CD4-positive, alpha-beta T cell treated with Interleukin-17A for 1 hour (primary cell): Measurements from ENCODE around the gene NUDT16.

ENCODE experiments used
- DNase-seq: peaks from one replicate; pipeline ENCODE4 v3.0.0-alpha.2; 2020

NUDT16 gene

GRCh38 chr3:131387796-131388489 lies 6.4 kb downstream of the NUDT16 start:
- no peak for DNase-seq

- no peak for DNase-seq
These were observed 6.9 kb downstream of the NUDT16 start for GRCh38 chr3:131388490-131388799.

DNA sequence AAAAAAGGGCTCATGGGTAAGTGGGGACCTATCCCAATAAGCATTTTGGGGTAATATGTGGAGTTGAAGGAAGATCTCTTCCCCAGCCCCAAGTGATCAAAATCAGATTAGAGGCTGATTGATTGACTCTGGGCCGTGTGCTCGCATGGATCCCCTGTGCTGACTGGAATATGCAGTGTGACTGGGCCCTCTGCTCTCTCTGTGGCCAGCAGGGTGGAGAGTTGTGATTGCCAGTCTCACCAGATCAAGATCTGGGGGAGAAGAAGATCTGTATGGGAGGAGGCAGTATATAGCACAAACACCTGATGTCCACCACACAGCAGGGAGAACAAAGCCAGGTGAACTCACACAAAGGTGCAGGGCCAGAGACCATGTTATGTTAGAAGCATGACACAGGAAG lies 8.8 kb downstream of the NUDT16 start:
- DNase-seq: no peak

- no peak for DNase-seq
These were observed 11.5 kb downstream of the NUDT16 start for GRCh38 chr3:131393051-131393450.

DNA sequence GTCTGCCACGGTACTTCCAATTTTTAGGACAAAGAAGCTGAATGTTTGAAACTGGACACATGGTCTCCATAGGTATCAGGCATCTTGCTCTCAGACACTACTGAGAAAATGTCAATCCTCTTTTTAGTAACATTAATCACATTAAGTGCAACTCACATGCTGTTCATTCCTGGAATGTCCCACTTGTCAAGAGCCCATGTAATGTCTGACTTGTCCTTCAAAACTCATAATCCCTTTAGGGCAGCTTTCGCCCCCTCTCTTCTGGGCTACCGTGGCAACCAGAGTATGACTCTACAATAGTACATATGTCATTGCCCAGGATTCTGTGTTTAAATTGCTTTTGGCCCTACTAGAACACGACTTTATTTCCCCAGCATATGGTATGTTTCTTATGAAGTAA lies 12.3 kb downstream of the NUDT16 start:
- no peak for DNase-seq

DNA sequence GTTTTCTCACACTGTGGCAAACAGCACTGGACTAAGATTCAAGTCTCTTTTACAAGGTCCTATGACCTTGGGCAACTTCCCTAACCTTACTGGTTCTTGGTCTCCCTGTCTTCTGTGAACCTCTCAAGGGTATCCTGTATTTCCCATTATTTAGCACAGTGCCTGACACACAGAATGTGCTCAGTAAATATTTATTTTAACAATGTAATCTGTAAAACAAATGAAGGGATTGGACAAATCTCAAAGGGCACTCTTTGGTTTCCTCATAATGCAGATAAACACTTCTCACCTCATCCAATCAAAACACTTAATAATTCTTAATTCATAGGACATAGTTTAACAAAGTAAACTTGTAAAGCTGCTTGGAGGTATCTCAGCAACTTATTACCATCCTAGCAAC lies 12.8 kb downstream of the NUDT16 start:
- DNase-seq: no peak

- DNase-seq: no peak
These were observed 14.6 kb downstream of the NUDT16 start for GRCh38 chr3:131396170-131396569.

- no peak for DNase-seq
These were observed 16.3 kb downstream of the NUDT16 start for GRCh38 chr3:131397889-131398288.

DNA sequence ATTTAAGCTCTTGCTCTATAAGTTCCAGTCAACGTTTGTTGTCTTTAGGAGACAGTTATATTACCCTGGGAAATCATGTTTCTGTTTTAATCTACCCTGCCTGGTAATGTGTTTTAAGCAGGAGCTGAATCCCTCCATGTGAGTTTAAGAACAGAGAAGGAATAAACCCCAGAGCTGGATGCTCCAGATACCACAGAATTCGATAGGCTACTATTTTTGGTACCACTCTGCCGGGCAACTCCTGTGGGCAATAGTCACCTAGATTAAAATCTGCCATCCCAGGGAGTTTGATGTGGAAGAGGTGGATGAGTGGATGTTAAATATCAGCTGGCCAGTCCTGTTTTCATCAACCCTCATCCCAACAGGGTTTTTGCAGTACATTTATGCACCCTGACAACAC lies 20.4 kb downstream of the NUDT16 start:
- no peak for DNase-seq

DNA sequence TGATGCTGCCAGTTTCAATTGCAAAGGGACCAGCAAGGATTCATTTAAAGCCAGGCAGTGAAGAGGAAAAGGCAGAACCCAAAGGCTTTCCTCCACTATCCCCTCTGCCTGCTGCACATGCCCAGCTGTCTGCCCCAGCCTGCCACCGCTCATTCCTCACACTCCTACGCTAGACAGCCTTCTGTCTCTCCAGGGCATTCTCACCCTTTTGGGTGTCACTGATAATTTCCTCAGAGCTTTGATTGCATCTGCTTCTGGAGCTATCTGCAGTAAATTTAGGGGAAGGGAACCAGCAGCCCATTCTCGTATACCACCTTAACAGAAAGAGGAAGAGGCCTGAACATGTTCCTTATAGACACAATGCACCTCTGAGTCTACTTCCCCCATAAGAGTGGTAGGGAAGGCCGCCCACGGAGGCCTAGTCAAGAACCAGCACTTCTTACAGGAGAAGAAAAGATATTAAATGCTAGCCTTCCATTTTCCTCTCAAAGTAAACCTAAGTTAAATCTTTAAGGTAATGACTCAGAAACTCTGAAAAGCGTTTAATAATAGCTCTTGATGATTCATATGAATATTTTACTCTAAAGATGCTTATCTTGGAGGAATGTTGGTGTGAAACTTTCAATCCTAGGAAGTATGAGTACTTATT lies 20.9 kb downstream of the NUDT16 start:
- no peak for DNase-seq

- DNase-seq: no peak
These were observed 21.8 kb downstream of the NUDT16 start for GRCh38 chr3:131403216-131403895.

- no peak for DNase-seq
These were observed 23.8 kb downstream of the NUDT16 start for GRCh38 chr3:131405411-131405810.

GRCh38 chr3:131406274-131406673 lies 24.7 kb downstream of the NUDT16 start:
- no peak for DNase-seq

DNA sequence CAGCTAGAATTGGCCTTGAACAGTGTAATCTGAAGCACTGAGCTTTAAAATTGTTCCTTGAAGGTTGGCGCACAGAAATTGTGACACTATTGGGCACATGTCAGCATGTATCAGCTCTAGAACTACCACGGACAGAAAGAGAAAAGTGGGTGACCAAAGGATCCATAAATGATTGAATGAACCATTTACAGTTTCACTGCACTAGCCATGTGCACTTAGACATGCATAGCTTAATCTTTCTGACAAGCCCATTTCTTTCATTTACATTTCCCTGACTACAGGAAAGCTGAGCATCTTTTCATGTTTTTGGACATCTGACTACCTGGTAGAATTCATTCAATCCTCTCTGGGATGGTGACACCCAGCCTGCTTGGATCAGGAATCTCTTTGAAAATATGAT lies 36.2 kb downstream of the NUDT16 start:
- no peak for DNase-seq

DNA sequence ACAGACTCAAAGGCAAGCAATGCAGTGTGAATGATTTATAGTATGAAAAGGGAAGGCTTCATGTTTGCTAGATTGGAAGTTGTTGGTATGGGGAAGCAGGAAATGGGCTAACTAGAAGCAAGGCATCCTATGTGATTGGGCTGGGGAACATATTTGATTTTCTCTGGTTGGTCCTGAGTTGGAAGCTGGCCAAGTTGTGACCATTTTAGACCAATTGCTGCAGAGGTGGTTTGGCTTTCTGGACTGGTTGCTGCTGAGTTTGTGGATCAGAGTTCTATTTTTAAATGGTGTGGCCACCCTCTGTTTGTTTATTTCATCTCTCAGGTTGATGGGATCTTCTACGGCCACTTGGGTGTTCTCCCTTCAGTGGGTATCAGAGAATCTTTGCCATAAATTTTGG lies 39.7 kb downstream of the NUDT16 start:
- no peak for DNase-seq

DNA sequence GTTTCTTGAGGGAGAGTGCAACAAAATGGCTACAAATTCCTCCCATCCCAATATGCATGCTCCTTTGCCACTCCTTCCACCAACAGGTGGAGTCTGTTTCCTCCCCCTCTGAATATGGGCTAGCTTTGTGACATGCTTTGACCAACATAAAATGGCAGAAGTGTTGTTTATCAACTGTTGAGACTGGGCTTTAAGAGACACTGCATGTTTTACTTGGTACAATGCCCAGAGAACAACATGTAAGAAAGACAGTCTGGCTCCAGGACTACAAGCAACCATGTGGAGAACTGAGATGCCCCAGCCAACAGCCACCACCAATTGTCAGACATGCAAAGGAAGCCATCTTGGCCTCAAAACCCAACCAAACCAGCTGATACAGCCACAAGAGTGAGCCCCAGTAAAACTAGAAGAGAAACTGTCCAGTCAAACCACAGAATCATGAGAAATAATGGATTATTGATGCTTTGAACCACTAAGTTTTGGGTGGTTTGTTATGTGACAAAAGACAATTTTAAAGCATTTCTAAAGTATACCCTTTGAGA lies 40.5 kb downstream of the NUDT16 start:
- no peak for DNase-seq

DNA sequence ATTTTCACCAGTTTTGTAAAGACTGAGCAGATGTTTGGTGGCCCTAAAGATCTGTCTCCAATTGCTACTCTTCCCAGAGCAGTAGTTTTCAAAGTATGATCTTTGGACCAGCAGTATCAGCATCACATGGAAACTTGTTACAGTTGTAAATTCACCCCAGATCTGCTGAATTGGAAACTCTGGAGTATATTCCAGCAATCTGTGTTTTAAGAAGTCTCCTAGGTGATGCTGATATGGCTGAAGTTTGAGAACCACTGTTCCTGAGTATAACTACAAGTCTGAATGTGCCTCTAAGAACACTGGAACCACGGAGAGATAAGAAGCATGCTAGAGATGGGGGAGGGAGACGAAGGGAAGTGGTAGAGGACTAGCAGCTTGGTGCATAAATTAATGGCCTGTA lies 45.7 kb downstream of the NUDT16 start:
- no peak for DNase-seq

DNA sequence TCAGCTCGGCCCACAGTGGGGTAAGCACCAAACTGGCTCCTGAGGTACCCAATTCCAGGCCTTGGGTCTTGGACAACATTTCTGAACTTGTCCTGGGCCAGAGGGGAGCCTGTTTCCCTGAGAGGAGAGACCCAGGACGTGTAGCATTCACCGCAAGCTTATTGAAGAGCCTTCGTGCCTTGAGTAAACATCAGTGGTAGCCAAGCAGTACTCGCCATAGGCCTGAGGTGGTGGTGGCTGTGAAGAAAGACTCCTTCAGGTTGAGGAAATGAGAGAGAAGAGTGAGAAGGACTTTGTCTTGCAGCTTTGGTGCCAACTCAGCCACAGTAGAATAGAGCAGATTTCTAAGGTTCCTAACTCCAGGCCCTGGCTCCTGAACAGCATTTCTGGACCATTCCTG lies 50.2 kb downstream of the NUDT16 start:
- no peak for DNase-seq

DNA sequence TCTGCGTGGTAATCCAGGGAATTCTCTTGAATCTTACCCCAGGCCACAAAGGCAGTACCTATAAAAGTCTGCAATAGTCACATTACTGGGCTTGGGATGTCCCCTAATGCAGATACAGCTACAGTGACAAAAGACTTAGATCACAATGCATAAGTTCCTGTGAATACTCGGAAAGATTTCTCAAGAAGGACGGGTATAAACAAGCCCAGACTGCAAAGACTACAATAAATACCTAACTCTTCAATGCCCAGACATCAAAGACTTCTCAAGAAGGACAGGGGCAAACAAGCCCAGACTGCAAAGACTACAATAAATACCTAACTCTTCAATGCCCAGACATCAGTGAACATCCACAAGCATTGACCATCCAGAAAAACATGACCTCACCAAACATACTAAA lies 50.9 kb downstream of the NUDT16 start:
- DNase-seq: no peak

DNA sequence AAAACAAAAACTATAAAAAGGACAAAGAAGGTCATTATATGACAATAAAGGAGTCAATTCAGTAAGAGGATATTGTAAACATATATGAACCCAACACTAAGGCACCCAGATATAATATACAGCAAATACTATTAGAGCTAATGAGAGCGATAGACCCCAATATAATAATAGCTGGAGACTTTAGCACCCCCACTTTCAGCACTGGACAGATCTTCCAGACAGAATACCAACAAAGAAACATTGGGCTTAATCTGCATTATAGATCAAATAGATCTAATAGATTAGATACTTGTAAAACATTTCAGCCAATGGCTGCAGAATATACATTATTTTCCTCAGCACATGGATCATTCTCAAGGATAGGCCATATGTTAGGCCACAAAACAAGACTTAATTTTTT lies 53.4 kb downstream of the NUDT16 start:
- DNase-seq: no peak
